ENCODE data around the gene IPO5.
A peak's percentile ranks its signal among the peaks of the same experiment; 100 is the strongest.
"Not testable (repeated sequence)": the region's sequence is repeated elsewhere in the genome, so short reads cannot be mapped to it uniquely, and the experiment has no call there.

Gene IPO5

DNA sequence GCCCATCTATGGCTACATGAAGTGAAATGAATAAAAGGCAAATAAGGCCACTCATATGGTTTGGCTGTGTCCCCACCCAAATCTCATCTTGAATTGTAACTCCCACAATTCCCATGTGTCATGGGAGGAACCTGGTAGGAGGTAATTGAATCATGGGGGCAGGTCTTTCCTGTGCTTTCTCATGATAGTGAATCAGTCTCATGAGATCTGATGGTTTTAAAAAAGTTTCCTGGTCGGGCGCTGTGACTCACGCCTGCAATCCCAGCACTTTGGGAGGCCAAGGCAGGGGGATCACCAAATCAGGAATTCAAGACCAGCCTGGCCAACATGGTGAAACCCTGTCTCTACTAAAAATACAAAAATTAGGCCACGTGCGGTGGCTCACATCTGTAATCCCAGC is 4.2 kb upstream of the IPO5 start:
- not testable (repeated sequence) for DNase-seq (ENCODE audit: low read depth in 2 of 2)

DNA sequence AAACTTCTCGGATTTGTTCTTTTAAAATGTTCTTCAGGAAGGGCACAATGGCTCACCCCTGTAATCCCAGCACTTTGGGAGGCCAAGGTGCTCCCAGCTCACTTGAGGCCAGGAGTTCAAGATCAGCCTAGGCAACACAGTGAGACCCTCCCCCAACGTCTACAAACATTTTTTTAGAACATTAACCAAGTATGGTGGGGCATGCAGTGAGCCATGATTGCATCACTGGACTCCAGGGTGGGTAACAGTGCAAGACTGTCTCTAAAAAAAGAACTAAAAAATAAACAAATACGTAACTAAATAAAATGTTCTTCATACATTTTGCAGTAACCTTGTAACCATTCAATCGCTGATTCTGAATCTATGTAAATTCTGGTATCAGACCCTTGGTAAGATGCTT is 2.1 kb upstream of the IPO5 start:
- DNase-seq (ENCODE audit: low read depth in 2 of 2) = no peak

DNA sequence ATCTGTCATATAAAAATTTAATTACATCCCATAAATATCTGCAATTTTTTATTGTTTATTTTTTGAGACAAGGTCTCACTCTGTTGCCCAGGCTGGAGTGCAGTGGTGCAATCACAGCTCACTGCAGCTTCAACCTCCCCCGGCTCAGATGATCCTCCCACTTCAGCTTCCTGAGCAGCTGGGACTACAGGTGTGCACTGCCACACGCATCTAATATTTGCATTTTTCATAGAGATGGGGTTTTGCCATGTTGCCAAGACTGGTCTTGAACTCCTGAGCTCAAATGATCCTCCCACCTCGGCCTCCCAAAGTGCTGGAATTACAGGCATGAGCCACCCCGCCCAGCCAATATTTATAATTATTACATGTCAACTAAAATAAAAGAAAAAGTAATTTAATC is 644 bp upstream of the IPO5 start:
- not testable (repeated sequence) for DNase-seq (ENCODE audit: low read depth in 2 of 2)

DNA sequence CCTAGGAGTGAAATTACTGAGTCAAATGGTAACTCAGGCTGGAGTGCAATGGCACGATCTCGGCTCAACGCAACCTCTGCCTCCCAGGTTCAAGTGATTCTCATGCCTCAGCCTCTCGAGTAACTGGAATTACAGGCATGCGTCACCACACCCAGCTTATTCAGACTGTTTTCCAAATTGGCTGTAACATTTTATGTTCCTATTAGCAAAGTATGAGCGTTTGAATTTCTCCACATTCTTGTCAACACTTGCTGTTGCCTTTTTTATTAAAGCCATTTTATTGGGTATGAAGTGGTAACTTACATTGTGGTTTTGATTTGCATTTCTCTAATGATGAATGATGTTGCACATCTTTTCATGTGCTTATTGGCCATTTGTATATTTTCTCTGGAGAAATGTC is 7.9 kb downstream of the IPO5 start:
- DNase-seq (ENCODE audit: low read depth in 2 of 2) = no peak

DNA sequence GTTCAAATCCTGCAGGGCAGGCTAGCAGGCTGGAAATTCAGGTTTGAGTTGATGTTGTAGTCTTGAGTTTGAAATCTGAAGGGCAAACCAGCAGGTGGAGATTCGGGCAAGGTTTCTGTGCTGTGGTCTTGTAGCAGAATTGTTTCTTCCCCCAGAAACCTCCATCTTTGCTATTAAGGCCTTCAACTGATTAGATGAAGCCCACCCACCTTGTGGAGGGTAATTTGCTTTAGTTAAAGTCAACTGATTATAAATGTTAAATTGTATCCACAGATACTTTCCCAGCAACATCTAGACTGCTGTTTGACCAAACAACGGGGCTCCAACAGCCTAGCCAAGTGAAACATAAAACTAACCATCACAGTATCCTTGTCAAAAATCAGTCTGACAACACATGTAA is 9.4 kb downstream of the IPO5 start:
- DNase-seq (ENCODE audit: low read depth in 2 of 2) = no peak

DNA sequence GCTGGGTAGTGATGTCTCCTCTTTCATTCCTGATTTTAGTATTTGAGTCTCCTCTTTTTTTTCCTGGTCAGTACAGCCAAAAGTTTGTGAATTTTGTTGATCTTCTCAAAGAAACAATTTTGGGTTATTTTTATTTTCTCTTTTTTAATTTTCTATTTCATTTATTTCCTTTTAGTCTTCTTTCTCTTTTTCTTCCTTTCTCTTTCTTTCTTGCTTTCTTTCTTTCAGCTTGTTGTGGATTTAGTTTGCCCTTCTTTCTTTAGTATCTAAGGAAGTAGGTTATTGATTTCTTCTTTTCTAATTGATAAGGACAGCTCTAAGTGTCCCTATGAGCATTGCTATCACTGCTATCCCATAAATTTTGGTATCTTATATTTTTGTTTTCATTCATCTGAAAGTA is 13.8 kb downstream of the IPO5 start:
- no peak for DNase-seq (ENCODE audit: low read depth in 2 of 2)

DNA sequence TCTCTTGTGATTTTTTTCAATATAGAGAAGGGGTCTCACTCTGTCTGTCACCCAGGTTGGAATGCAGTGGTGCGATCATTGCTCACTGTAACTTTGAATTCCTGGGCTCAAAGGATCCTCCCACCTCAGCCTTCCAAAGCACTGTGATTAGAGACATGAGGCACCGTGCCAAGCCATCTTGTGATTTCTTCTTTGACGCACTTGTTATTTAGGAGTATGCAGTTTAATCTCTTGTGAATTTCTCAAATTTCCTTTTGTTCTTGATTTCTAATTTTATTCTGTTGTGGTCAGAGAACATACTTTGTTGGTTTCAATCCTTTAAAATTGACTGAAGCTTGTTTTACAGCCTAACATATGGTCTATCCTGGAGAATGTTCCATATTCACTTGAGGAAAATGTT is 14.5 kb downstream of the IPO5 start:
- DNase-seq (ENCODE audit: low read depth in 2 of 2) = no peak

DNA sequence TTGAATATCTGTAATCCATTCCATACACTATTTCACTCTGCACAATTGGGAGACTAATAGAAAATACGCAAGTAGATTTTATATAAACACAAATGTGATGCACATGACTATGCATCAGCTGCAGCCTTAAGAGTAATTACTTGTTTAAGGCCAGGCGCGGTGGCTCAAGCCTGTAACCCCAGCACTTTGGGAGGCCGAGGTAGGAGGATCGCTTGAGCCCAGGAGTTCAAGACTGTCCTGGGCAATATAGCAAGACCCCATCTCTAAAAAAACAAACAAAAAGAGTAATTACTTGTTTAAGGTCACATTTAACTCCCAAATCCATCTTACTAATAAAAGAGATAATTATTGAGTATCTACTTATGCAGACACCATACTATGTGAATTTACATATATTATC is 18.0 kb downstream of the IPO5 start:
- no peak for DNase-seq (ENCODE audit: low read depth in 2 of 2)

DNA sequence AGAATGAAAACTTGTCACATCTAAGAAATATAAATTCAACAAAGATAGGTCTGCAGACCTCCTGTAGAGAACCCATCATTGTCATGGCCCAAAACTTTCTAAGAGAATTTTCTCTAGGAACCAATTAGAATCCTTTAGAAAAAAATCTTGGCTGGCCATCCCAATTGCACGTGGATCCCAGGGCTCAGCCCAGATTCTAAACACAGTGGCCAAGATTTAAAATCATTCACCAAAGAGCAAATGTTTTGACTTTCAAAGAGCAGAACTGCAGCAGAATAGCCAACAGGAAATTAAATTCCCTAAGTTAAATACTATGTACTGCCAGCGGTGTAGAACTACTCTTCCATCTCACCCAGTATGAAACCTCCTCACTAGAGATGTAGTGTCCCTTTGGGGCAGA is 21.3 kb downstream of the IPO5 start:
- DNase-seq (ENCODE audit: low read depth in 2 of 2) = no peak

DNA sequence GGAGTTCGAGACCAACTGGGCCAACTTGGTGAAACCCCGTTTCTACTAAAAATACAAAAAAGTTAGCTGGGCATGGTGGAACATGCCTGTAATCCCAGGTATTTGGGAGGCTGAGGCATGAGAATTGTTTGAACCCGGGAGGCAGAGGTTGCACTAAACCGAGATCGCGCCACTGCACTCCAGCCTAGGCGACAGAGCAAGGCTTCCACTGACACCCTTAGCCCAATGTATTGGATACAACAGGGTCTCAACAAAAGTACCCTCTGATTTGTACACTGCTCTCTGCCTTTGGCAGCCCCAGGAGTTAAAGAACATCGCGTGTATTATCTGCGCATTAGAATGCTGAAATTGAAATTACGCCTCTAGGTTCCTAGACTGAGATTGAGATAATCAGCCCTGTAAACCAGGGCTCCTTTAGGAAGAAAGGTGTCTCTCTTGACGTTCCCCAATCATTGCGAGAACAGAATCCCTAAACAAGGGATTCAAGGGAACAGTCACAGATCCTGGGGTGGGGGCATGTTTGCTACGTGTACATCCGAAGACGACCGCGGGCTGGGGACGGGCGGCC is 21.9 kb downstream of the IPO5 start:
- no peak for DNase-seq (ENCODE audit: low read depth in 2 of 2)

DNA sequence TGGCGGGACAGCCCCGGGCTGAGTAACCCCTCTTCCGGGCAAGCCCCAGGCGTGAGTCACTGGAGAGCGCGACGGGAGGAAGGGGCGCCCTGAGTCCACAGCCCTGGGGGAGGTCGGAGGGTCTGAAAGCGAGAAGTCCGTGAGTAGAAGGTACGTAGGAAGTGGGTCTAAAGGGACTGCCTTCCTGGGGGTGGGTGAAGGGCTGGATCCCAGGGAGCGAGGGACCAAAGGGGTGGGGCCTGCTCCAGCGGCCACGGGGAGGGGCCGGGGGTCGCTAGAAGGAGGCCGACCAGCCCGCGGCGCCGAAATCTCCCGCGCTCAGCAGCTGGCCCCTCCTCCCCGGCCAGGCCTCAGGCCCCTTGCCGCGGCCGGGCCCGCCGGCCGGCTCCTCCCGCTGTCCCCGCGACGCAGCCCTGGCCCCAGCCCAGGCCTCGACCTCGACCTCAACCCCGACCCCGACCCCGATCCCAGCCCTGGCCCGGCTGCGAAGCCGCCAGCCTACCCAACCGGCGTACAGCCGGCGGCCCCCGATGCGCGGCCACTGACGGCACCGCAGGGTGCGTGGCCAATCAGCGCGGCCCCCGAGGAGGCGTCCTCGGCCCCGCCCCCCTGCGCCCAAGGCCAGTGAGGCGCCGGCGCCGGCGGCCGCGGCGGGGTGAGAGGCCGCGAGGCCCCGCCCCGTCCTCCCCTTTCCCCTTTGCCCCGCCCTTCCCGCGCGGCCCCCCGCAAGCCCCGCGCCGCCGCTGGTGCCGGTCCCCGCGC is 22.6 kb downstream of the IPO5 start:
- DNase-seq (ENCODE audit: low read depth in 2 of 2) = peak; percentile 75 to 84

DNA sequence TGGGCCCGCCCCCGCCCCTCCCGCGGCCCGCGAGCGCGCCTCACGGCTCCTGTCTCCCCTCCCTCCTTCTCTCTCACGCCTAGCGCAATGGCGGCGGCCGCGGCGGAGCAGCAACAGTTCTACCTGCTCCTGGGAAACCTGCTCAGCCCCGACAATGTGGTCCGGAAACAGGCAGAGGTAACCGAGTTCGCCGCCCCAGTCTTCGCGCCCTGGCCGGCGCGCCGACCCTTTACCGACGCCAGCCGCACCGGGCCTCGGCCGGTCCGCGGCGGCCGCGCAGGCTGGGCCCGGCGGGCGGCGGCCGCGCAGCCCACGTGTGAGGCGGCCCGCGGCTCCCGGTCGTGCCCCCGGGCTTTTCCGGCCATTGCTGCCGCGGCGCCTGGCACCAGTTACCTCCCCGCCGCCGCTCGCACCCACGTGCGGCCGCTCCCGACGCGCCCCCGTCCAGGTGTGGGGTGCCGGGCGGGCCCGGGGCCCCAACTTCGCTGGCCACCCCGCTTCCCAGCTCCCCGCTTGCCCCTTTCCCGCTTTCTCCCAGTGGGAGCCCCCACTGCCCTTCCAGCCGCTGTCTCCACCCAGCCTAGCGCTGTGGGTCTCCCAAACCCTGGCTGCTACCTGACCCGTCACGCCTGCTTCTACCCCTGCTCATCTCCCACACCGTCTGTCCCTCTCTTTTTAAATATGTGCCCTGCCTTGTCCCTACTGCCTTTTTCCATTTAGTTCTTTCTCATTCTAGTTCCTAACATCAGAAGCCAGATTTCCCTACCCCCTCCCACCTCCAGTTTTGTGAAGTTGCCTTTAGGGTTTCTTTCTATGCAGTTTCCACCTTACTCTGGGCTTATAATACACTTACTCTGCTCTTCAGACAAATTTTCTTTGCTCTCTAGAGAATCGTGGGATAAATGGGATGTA is 23.4 kb downstream of the IPO5 start:
- no peak for DNase-seq (ENCODE audit: low read depth in 2 of 2)

DNA sequence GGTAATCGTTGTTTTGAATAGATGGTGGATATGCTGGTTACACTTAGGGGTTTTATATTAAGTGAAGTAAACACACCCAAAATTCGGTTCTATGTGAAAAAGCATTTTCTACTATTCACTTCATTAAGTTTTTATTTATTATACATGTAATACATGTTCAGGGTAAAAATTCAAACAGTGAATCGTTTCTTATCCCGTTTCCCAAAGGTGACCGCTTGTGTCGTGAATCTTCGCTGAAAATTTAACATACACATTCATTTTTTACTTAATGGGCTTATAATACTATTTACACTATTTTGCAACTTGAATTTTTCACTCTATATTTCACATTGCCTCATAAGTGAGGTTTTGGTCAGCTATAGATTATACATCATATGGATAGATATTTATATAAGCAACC is 24.5 kb downstream of the IPO5 start:
- no peak for DNase-seq (ENCODE audit: low read depth in 2 of 2)

DNA sequence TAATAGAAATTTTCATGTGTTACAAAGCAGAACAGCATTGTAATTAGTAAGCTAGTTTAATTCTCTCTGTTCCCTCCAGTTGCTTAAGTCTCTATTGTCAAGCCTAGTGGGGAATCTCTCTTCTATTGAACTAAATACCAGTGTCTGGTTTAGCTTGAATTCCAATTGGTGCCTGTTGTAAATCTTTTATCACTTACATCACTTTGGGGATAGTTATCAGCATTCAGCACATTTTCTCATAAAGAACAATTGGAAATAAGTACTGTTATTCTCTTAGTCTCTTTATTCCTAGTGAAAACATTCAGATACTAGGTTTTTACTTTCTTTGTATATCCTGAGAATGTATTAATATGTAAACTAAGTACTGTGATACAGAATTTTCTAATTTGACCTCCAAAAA is 25.2 kb downstream of the IPO5 start:
- DNase-seq (ENCODE audit: low read depth in 2 of 2) = no peak

DNA sequence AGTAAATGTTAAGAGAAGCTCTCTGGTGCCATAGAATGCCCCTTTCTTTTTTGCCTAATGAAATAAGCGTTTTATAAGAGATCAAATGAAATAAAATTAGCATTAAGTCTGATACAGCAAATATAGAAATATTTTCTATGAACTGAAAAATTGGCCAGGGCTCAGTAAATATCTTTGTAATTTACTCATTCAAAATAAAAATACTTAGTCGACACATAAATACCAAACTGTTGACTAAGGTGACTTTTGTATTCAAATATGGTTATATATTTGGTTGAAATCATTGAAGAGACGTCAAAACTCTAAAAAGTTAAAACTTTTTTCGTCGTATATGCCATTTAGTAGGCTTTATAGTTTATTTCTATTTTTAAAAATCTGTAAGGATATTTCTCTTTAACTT is 25.6 kb downstream of the IPO5 start:
- DNase-seq (ENCODE audit: low read depth in 2 of 2) = no peak

DNA sequence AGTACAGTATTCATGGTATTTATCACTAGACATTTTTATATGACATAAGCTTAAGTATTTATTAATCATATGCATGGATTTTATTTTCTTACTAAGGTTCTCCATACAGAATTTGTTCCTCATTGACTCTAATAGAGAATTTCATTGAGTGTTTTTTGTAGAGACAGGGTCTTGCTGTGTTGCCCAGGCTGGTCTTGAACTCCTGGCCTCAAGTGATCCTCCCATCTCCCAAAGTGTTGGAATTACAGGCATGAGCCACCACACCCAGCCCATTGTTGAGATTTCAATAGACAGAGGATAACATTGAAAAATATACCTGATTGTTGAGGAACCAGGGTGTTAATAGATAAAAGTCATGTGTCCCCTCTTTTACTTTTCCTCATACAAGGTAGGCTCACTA is 26.1 kb downstream of the IPO5 start:
- no peak for DNase-seq (ENCODE audit: low read depth in 2 of 2)

DNA sequence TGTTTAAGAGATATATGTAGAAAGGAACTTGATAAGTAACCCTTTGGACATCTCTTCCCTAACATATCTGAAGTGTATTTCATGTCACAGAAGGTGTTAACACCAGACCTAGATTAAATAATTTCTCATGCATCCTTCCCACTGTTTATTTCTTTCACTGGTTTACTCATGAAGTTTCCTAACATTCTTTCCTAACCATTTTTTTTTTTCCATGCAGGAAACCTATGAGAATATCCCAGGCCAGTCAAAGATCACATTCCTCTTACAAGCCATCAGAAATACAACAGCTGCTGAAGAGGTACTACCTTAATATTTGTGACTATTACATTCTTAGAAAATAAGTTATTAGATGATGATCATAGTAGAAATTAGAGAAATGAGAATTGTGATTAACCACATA is 28.8 kb downstream of the IPO5 start:
- DNase-seq (ENCODE audit: low read depth in 2 of 2) = no peak

DNA sequence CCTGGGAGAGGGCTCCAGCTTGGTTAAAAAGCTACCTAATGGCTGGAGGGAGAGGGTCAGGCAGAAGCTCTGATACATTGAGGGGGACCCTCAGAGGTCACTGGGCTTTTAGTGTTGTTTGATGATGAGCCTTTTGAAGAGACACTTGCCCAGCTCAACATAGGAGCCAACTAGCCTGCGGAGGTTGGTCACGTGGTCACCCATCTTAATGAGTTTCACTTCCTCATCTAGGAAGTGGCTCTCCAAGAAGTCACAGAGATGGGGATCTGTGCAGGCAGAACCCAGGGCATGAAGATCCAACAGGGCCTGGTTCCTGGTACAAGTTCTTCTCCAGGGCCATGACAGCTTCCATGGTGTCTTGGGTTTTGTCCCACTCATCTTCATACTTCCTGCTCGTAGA is 33.4 kb downstream of the IPO5 start:
- DNase-seq (ENCODE audit: low read depth in 2 of 2) = no peak

DNA sequence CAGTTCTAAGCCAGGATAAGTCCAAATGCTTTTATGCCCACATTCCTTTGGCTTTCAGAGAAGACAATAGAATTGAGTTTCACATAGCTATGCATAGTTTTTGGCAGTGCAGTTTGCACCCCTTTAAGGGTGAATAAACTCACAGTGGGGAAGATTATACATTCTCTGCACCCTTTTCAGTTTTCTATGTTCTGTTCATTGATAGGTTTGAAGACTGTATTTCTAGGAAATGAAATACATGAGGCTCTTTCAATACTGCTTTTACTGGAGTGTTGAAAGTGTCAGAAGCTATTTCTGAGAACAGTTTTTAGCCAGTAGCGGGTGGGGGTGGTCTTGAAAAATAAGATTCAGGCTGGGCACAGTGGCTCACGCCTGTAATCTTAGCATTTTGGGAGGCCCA is 46.2 kb downstream of the IPO5 start:
- no peak for DNase-seq (ENCODE audit: low read depth in 2 of 2)

DNA sequence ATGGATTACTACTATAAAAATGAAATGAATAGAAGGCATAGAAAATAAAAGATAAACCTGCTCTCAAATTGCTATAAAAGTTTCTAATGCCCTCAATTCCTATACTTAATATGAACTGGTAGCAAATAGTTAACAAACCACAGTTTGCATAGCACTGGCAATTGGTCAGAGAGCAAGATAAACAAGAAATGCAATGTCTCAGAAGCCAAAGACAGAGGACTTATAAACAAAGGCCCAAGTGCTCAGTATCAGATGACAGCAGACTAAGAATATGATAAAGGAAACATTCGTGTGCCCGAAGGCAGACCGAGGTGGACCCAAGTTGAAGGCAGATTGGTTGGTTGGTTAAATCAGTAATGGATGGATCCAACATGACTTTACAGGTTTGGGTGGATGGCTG is 50.6 kb downstream of the IPO5 start:
- DNase-seq (ENCODE audit: low read depth in 2 of 2) = no peak

DNA sequence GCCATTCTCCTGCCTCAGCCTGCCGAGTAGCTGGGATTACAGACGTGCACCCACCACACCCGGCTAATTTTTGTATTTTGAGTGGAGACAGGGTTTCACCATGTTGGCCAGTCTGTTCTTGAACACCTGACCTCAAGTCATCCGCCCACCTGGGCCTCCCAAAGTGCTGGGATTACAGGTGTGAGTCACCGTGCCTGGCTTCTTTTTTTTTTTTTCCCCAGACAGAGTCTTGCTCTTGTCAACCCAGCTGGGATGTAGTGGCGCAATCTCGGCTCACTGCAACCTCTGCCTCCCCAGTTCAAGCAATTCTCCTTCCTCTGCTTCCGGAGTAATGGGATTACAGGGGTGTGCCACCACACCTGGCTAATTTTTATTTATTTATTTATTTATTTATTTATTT is 51.5 kb downstream of the IPO5 start:
- not testable (repeated sequence) for DNase-seq (ENCODE audit: low read depth in 2 of 2)

DNA sequence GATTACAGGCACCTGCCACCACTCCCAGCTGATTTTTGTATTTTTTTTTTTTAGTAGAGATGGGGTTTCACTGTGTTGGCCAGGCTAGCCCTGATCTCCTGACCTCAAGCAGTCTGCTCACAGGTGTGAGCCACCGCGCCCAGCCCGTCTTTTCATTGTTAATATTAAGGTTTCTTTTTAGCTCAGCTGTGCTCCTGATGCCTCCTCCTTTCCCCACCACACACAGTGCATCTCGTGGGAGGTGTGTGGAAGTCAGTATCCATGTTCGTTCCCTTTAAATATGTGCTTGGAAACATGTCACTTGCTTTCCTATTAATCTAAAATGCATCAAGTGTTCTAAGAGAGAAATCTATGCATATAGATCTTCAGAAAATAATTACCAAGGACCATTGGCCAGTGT is 53.5 kb downstream of the IPO5 start:
- no peak for DNase-seq (ENCODE audit: low read depth in 2 of 2)

DNA sequence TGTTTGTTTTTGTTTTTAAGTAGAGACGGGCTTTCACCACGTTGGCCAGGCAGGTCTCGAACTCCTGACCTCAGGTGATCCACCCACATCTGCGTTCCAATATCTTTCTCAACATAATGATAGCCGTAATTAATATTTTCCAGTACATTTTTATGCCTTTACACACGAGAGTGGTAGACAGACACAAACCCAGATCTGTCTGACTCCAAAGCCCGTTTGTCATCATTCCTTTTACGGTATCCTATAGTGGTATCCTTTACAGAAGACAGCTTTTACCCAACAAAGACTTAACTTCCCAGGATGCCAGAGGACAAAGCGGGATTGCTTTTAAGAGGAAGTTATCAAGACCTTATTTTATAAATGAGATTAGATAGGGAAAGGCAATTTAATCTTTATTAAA is 59.8 kb downstream of the IPO5 start:
- no peak for DNase-seq (ENCODE audit: low read depth in 2 of 2)
